ENCODE data around the gene C14orf39.

C14orf39 gene

GRCh38 chr14:60512126-60512525 lies 26.3 kb upstream of the C14orf39 start:
- Histone ChIP-seq H3K36me3 (ENCODE audit: low read length) (no peaks in the 10 kb centered on the region), H3K9ac (ENCODE audit: low read length) (no peak overlapping the region), H3K9me3 (ENCODE audit: insufficient read depth, low read length) (no peaks in the 10 kb centered on the region), H3K9me2 (replicated peaks; ENCODE audit: insufficient read depth, low read length) (no peaks in the 10 kb centered on the region), H3K4me2 (ENCODE audit: low read depth, low read length, poor library complexity, severe bottlenecking) (no peak overlapping the region), H3K27me3 (ENCODE audit: low read length) (no peaks in the 10 kb centered on the region), H3K4me3 (ENCODE audit: insufficient read depth, low read length, poor library complexity, severe bottlenecking) (no peak overlapping the region), H3K79me2 (ENCODE audit: insufficient read depth, low read length) (no peaks in the 10 kb centered on the region), H3F3A (ENCODE audit: insufficient read depth) (no peaks in the 10 kb centered on the region), H2AFZ (ENCODE audit: low read depth, low read length, severe bottlenecking) (no peak overlapping the region), H4K20me1 (ENCODE audit: low read depth, low read length) (no peaks in the 10 kb centered on the region), H3K27ac (ENCODE audit: low read depth, low read length) (no peak overlapping the region)
- TF ChIP-seq CTCF (IDR thresholded peaks at IDR 0.05; ENCODE audit: insufficient read depth, low read length, poor library complexity, severe bottlenecking) = no peak
- TF ChIP-seq EZH2phosphoT487 (conservative IDR thresholded peaks at IDR 0.05; ENCODE audit: low read length) = no peak

- no peaks in the 10 kb centered on the region for H3K27me3 ChIP-seq (ENCODE audit: low read length)
- H3K27ac ChIP-seq (ENCODE audit: low read depth, low read length) = no peak overlapping the region
- TF ChIP-seq CTCF (IDR thresholded peaks at IDR 0.05; ENCODE audit: insufficient read depth, low read length, poor library complexity, severe bottlenecking) (no peak), EZH2phosphoT487 (conservative IDR thresholded peaks at IDR 0.05; ENCODE audit: low read length) (no peak)
- H3K79me2 ChIP-seq (ENCODE audit: insufficient read depth, low read length) = no peaks in the 10 kb centered on the region
- H3K9me3 ChIP-seq (ENCODE audit: insufficient read depth, low read length) = no peaks in the 10 kb centered on the region
- H3F3A ChIP-seq (ENCODE audit: insufficient read depth) = no peaks in the 10 kb centered on the region
- H3K36me3 ChIP-seq (ENCODE audit: low read length) = no peaks in the 10 kb centered on the region
- no peaks in the 10 kb centered on the region for H4K20me1 ChIP-seq (ENCODE audit: low read depth, low read length)
- H3K9me2 ChIP-seq (replicated peaks; ENCODE audit: insufficient read depth, low read length) = no peaks in the 10 kb centered on the region
- no peak overlapping the region for H3K9ac ChIP-seq (ENCODE audit: low read length)
- H3K4me3 ChIP-seq (ENCODE audit: insufficient read depth, low read length, poor library complexity, severe bottlenecking) = no peak overlapping the region
- H2AFZ ChIP-seq (ENCODE audit: low read depth, low read length, severe bottlenecking) = no peak overlapping the region
- H3K4me2 ChIP-seq (ENCODE audit: low read depth, low read length, poor library complexity, severe bottlenecking) = no peak overlapping the region
Measured at GRCh38 chr14:60510951-60511599, 25.2 kb upstream of the C14orf39 start.

- Histone ChIP-seq H3K27ac (ENCODE audit: low read depth, low read length) (no peak overlapping the region), H3F3A (ENCODE audit: insufficient read depth) (no peaks in the 10 kb centered on the region), H3K79me2 (ENCODE audit: insufficient read depth, low read length) (no peaks in the 10 kb centered on the region), H3K4me2 (ENCODE audit: low read depth, low read length, poor library complexity, severe bottlenecking) (no peak overlapping the region), H2AFZ (ENCODE audit: low read depth, low read length, severe bottlenecking) (no peak overlapping the region), H3K27me3 (ENCODE audit: low read length) (no peaks in the 10 kb centered on the region), H3K4me3 (ENCODE audit: insufficient read depth, low read length, poor library complexity, severe bottlenecking) (no peak overlapping the region), H4K20me1 (ENCODE audit: low read depth, low read length) (no peaks in the 10 kb centered on the region), H3K36me3 (ENCODE audit: low read length) (no peaks in the 10 kb centered on the region), H3K9me2 (replicated peaks; ENCODE audit: insufficient read depth, low read length) (no peaks in the 10 kb centered on the region), H3K9ac (ENCODE audit: low read length) (no peak overlapping the region), H3K9me3 (ENCODE audit: insufficient read depth, low read length) (no peaks in the 10 kb centered on the region)
- TF ChIP-seq EZH2phosphoT487 (conservative IDR thresholded peaks at IDR 0.05; ENCODE audit: low read length) (no peak), CTCF (IDR thresholded peaks at IDR 0.05; ENCODE audit: insufficient read depth, low read length, poor library complexity, severe bottlenecking) (no peak)
Measured at GRCh38 chr14:60510254-60510950, 24.5 kb upstream of the C14orf39 start.

All from SU-DHL-6 (cell line).